Activated CD4-positive, alpha-beta memory T cell treated with anti-CD3 and anti-CD28 coated beads for 36 hours (primary cell): ENCODE measurements around the gene IL4. TPM values are rescaled to one million over a fixed set of nuclear protein-coding genes. Genes with fewer than 3 reads are reported as not detected.

Experiments used
- CTCF ChIA-PET: fragments of 350-600 bp; sonication (Branson Sonifier 250); formaldehyde crosslinking; loops from one replicate; lab custom pipeline; 2021; ENCODE audit warnings: antibody characterized with exemption, inconsistent platforms; lab: Charles Lee
- POLR2A ChIA-PET: fragments of 350-600 bp; sonication (Branson Sonifier 250); formaldehyde crosslinking; loops from one replicate; lab custom pipeline; 2021; ENCODE audit warnings: antibody characterized with exemption; lab: Charles Lee
- DNase-seq: peaks from one replicate; pipeline ENCODE4 v3.0.0-alpha.2; 2020
- H3K27ac Mint-ChIP-seq: one replicate; pipeline ENCODE4 v1.8.0; 2021; ENCODE audit warnings: mixed read lengths
- H3K27me3 Mint-ChIP-seq: one replicate; pipeline ENCODE4 v1.8.0; 2021; ENCODE audit warnings: mixed read lengths
- H3K36me3 Mint-ChIP-seq: one replicate; pipeline ENCODE4 v1.8.0; 2021; ENCODE audit warnings: mixed read lengths
- H3K4me1 Mint-ChIP-seq: one replicate; pipeline ENCODE4 v1.8.0; 2021; ENCODE audit warnings: low read depth, mixed read lengths
- H3K4me3 Mint-ChIP-seq: one replicate; pipeline ENCODE4 v1.8.0; 2021; ENCODE audit warnings: mild to moderate bottlenecking, mixed read lengths
- H3K9me3 Mint-ChIP-seq: one replicate; pipeline ENCODE4 v1.8.0; 2021; ENCODE audit warnings: mixed read lengths
- intact Hi-C: fragments of 100-400 bp; cut with micrococcal nuclease; formaldehyde crosslinking; loops from one replicate; pipeline ENCODE4 v1.15.1; 2023
- total RNA-seq, 2 experiments: library from RNA; stranded (reverse); gene quantifications; one replicate each; pipeline ENCODE4 v1.2.3, GENCODE V29; 2021

Gene IL4
- total RNA-seq, 2 experiments from 2014 or later, result 6.4 to 6.8 TPM

DNA sequence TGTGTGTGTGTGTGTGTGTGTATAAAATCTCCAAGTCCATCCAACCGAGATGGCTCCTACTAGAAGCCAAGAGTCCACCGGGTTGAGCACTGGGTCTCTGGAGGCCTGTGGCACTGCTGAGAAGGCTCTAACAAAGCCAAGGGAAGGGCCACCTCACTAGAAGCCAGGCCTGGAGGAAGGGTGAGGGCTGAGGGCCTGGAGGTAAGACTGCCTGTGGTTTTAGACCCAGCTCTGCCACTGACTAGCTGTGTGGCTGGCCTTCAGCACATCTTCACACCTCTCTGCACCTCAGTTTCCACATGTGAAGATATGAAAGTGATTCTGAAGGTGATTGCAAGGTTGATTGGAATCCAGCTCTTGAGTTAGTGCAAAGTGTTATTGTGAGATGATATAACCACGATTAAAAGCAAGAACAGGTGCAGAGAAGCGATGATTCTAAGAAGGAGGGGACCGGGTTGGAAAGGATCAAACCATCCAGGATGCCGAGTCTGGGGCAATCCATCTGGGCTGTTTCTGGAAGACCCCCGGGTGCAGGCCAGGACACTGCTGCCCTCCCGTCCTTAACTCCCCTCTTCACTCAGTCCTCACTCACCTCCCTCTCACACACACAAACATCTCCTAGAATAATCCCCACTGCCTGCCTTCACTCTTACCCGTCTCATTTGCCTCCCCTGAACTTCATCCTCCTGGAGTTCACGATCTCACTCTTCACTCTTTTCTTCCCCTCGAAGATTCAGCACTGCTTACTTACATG is 2.3 kb downstream of the IL4 start:
- no peaks in the 10 kb centered on the region for H3K9me3 Mint-ChIP-seq
- CTCF ChIA-PET, result interaction anchor here (0.8 to 1.9 kb wide), 3 partner anchors 14 to 144 kb away, joined by 3 to 11 read pairs (median 5); no protein-coding TSS in a partner anchor
- intact Hi-C loops, result loop anchor here (1.0 kb wide), 1 partner anchor 38 kb away; no protein-coding TSS in a partner anchor
- H3K4me3 Mint-ChIP-seq, result no peak overlapping the region
- H3K4me1 Mint-ChIP-seq, result peaks cover 27% of the 10 kb centered on the region
- no peaks in the 10 kb centered on the region for H3K27me3 Mint-ChIP-seq
- no peaks in the 10 kb centered on the region for H3K36me3 Mint-ChIP-seq
- no peak for DNase-seq
- no peak overlapping the region for H3K27ac Mint-ChIP-seq
- POLR2A ChIA-PET, result interaction anchor here (0.6 to 1.8 kb wide), 4 partner anchors 12 to 171 kb away, joined by 3 to 12 read pairs (median 4); no protein-coding TSS in a partner anchor

DNA sequence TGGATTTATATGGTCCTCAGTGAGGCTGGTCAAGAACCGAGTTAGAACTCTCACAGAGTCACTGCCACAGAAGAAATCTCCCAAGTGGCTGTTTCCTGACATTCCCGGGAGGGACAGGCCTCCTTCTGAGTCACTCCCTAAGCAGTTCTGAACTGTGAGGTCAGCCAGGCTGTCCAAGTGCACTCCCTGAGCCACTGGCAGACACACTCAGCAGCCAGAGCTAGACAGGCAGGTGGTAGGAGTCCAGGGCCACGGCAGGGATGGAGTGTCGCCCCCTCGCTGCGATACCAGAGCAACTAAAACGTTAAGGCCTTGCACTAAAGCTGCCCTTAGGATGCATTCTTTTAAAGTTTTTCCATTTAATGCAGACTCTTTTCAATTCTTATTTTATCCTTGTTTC is 3.4 kb downstream of the IL4 start:
- POLR2A ChIA-PET, result no interaction called here
- intact Hi-C loops, result no loop called here
- Mint-ChIP-seq H3K27ac (no peak overlapping the region), H3K9me3 (no peaks in the 10 kb centered on the region), H3K27me3 (no peaks in the 10 kb centered on the region), H3K36me3 (no peaks in the 10 kb centered on the region), H3K4me3 (no peak overlapping the region), H3K4me1 (peaks cover 27% of the 10 kb centered on the region)
- DNase-seq, result no peak
- CTCF ChIA-PET, result interaction anchor here (0.5 kb wide), 1 partner anchor 17 kb away, joined by 3 read pairs; no protein-coding TSS in a partner anchor

- Mint-ChIP-seq H3K9me3 (no peaks in the 10 kb centered on the region), H3K4me1 (peaks cover 27% of the 10 kb centered on the region), H3K36me3 (no peaks in the 10 kb centered on the region), H3K27ac (no peak overlapping the region), H3K4me3 (no peak overlapping the region), H3K27me3 (no peaks in the 10 kb centered on the region)
- no peak for DNase-seq
- intact Hi-C loops, result no loop called here
- POLR2A ChIA-PET, result interaction anchor here (0.6 kb wide), 1 partner anchor 47 kb away, joined by 4 read pairs; no protein-coding TSS in a partner anchor
- CTCF ChIA-PET, result no interaction called here
These were observed 4.1 kb downstream of the IL4 start for GRCh38 chr5:132677682-132678400.

- CTCF ChIA-PET, result interaction anchor here (1.2 kb wide), 1 partner anchor 406 kb away, joined by 4 read pairs; no protein-coding TSS in a partner anchor
- no peaks in the 10 kb centered on the region for H3K27me3 Mint-ChIP-seq
- POLR2A ChIA-PET, result interaction anchor here (0.6 kb wide), 1 partner anchor 48 kb away, joined by 4 read pairs; no protein-coding TSS in a partner anchor
- no peaks in the 10 kb centered on the region for H3K9me3 Mint-ChIP-seq
- H3K36me3 Mint-ChIP-seq, result no peaks in the 10 kb centered on the region
- peaks cover 23% of the 10 kb centered on the region for H3K4me1 Mint-ChIP-seq
- H3K4me3 Mint-ChIP-seq, result no peak overlapping the region
- intact Hi-C loops, result no loop called here
- no peak overlapping the region for H3K27ac Mint-ChIP-seq
- DNase-seq, result no peak
These were observed 4.9 kb downstream of the IL4 start for GRCh38 chr5:132678735-132679134.

DNA sequence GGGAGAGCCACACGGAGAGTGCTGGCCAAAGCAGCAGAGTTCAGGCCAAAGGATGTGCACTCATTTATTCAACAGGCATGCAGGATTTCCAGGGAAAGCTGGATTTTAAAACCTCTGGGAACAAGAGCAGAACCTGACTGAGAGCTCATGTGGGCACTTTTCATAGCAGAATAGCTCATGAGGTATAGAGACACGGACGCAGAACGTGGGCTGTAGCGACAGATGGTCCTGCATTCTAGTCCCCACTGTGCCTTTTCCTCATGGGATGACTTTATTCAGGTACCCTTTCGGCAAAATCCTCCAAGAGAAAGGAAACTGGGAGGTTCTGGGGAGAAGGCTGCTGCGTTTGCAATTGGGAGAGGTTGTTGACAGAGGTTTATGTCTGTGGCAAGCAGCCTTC is 5.4 kb downstream of the IL4 start:
- ChIA-PET POLR2A (no interaction called here), CTCF (interaction anchor here (1.2 kb wide), 1 partner anchor 406 kb away, joined by 4 read pairs; no protein-coding TSS in a partner anchor)
- Mint-ChIP-seq H3K36me3 (no peaks in the 10 kb centered on the region), H3K4me3 (no peak overlapping the region), H3K9me3 (no peaks in the 10 kb centered on the region), H3K4me1 (peaks cover 19% of the 10 kb centered on the region), H3K27me3 (no peaks in the 10 kb centered on the region), H3K27ac (no peak overlapping the region)
- no peak for DNase-seq
- intact Hi-C loops, result no loop called here

DNA sequence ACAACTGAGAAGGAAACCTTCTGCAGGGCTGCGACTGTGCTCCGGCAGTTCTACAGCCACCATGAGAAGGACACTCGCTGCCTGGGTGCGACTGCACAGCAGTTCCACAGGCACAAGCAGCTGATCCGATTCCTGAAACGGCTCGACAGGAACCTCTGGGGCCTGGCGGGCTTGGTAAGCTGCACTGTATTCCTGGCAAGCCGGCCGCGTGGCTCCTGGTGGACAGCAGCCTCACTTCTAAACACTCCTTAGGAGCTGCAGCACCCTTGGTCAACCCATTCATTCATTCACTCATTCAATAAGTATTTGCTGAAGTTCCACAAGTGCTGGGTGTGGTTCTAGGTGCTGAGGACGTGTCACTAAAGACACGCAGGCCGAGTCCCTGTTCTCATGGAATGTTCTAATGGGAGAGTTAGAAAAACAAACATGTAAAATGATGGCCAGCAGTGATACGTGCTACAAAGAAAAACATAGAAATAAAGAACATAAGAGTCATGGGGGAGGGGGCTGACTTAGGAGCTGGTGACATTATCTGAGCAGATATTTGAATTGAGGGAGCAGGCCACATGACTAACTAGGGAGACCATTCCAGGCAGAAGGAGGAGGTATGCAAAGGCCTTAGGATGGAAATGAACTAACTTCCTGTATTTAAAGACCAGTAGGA is 6.1 kb downstream of the IL4 start:
- H3K4me3 Mint-ChIP-seq, result no peak overlapping the region
- CTCF ChIA-PET, result interaction anchor here (1.2 kb wide), 1 partner anchor 407 kb away, joined by 4 read pairs; no protein-coding TSS in a partner anchor
- H3K27me3 Mint-ChIP-seq, result no peaks in the 10 kb centered on the region
- intact Hi-C loops, result no loop called here
- POLR2A ChIA-PET, result no interaction called here
- H3K36me3 Mint-ChIP-seq, result no peaks in the 10 kb centered on the region
- H3K4me1 Mint-ChIP-seq, result peaks cover 21% of the 10 kb centered on the region
- H3K27ac Mint-ChIP-seq, result no peak overlapping the region
- no peak for DNase-seq
- H3K9me3 Mint-ChIP-seq, result no peaks in the 10 kb centered on the region

DNA sequence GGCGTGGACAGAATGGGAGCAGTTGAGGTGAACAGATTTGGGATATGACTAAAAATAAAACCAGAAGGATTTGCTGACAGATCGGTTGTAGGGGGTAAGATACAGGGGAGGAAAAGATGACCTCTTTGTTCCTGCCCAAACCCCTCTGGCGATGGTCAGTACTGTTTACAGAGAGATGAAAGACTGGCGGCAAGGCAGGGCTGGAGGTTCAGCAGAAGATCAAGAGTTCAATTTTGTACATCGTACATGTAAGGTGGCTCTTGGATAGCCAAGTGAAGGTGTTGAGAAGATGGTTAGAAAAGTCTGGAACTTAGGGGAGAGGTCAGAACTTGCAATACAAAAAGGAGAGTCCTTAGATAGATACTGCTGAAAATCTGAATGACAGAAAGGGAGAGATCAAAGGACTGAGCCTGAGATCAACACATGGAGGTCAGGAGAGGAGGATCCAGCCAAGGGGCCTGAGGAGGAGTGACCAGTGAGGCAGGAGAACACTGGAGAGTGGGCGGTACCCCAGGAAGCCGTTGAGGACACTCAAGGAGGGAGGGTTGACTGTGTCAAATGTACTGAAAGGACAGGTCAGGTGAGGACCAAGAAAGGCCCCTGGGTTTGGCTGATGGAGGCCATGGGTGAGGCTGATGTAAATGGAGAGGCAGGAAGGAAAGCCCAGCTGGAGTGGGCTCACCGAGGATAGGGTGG is 7.1 kb downstream of the IL4 start:
- POLR2A ChIA-PET, result no interaction called here
- intact Hi-C loops, result no loop called here

DNA sequence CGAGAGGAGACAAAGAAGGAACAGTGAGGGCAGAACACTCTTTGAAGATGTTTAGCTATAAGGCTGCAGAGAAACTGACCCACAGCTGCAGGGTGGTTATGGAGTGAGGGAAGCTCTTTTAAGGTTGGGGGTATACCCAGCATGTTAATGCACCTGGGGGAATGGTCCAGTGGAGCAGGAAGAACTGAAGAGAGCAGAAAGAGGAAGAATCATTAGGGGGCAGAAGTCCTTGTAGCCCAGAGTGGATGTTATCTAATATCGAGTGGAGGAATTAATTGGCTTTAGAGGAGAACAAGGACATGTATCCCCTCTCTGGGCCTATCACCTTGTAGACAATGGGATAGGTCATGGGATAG is 7.7 kb downstream of the IL4 start:
- ChIA-PET POLR2A (interaction anchor here (0.5 kb wide), 1 partner anchor 47 kb away, joined by 3 read pairs; no protein-coding TSS in a partner anchor), CTCF (interaction anchor here (1.1 kb wide), 1 partner anchor 124 kb away, joined by 3 read pairs; the partner anchor contains the start of gene RAD50)
- intact Hi-C loops, result no loop called here
- Mint-ChIP-seq H3K4me1 (peaks cover 12% of the 10 kb centered on the region), H3K4me3 (no peak overlapping the region), H3K27me3 (no peaks in the 10 kb centered on the region), H3K9me3 (no peaks in the 10 kb centered on the region), H3K27ac (no peak overlapping the region), H3K36me3 (no peaks in the 10 kb centered on the region)
- no peak for DNase-seq

More for the DNA sequence above, 7.1 kb downstream of the IL4 start:
- Mint-ChIP-seq H3K4me3 (no peak overlapping the region), H3K36me3 (no peaks in the 10 kb centered on the region), H3K27ac (no peak overlapping the region), H3K4me1 (peaks cover 17% of the 10 kb centered on the region), H3K27me3 (no peaks in the 10 kb centered on the region), H3K9me3 (no peaks in the 10 kb centered on the region)
- no peak for DNase-seq
- CTCF ChIA-PET, result no interaction called here

DNA sequence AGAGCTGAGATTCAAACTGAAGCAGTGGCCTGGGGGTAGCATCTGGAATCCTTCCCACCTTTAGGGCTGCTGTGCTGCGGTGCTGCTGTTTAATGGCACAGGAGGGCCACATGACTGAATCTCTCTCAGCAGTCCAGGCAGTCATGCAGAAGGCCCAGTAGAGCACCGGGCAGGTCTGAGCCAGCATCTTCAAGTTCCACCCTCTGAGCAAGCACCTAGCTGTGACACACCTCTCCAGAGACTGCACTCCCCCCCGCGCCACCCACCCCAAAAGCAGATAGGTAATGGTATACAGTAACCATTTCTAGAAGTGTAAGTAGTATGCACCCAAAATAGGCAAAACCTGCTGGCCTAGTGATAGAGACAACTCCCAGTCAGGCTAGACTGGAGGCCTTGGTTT is 8.2 kb downstream of the IL4 start:
- POLR2A ChIA-PET, result interaction anchor here (0.5 kb wide), 1 partner anchor 46 kb away, joined by 3 read pairs; no protein-coding TSS in a partner anchor
- peaks cover 11% of the 10 kb centered on the region for H3K4me1 Mint-ChIP-seq
- CTCF ChIA-PET, result interaction anchor here (1.1 kb wide), 1 partner anchor 125 kb away, joined by 3 read pairs; the partner anchor contains the start of gene RAD50

GRCh38 chr5:132684491-132684890 is 10.7 kb downstream of the IL4 start:
- Mint-ChIP-seq H3K4me1 (peaks cover 30% of the 10 kb centered on the region), H3K36me3 (peaks cover 2% of the 10 kb centered on the region), H3K4me3 (no peak overlapping the region), H3K27me3 (no peaks in the 10 kb centered on the region), H3K27ac (no peak overlapping the region), H3K9me3 (no peaks in the 10 kb centered on the region)
- DNase-seq, result no peak
- intact Hi-C loops, result no loop called here
- CTCF ChIA-PET, result interaction anchor here (1.1 kb wide), 1 partner anchor 11 kb away, joined by 3 read pairs; no protein-coding TSS in a partner anchor
- POLR2A ChIA-PET, result no interaction called here

More for the DNA sequence above, 8.2 kb downstream of the IL4 start:
- intact Hi-C loops, result no loop called here
- Mint-ChIP-seq H3K27ac (no peak overlapping the region), H3K36me3 (no peaks in the 10 kb centered on the region), H3K27me3 (no peaks in the 10 kb centered on the region), H3K4me3 (no peak overlapping the region), H3K9me3 (no peaks in the 10 kb centered on the region)
- DNase-seq, result no peak
